Right lobe of liver (tissue), 6 donors: ENCODE results near the gene RANBP17. TPM values are rescaled to one million over a fixed set of nuclear protein-coding genes. Genes with fewer than 3 reads are reported as not detected.

Experiments
- ATAC-seq, 4 donors: fragments of 200-7000 bp; cut with Tn5 transposase; one replicate each; pipeline ENCODE4 v1.9.1; 2020; ENCODE audit warnings: mild to moderate bottlenecking in 4 of 4, moderate library complexity in 4 of 4
- DNase-seq, 3 donors: peaks; one replicate each; pipeline ENCODE4 v3.0.0-alpha.2; 2020
- H3K27ac ChIP-seq, 3 donors: fragments of 200-600 bp; one replicate each; pipeline ENCODE4 v1.8.0; 2022
- H3K27me3 ChIP-seq, 2 donors: fragments of 200-600 bp; one replicate each; pipeline ENCODE4 v1.8.0; 2022
- H3K36me3 ChIP-seq, 4 donors: fragments of 200-600 bp; sonication (generic) in 1 of 4; one replicate each; pipeline versions ENCODE4 v1.5.1 to v1.8.0; 2017 to 2022; ENCODE audit warnings: control low read depth in 1 of 4
- H3K4me1 ChIP-seq, 4 donors: fragments of 200-600 bp; sonication (generic) in 1 of 4; one replicate each; pipeline versions ENCODE4 v1.5.1 to v1.8.0; 2017 to 2022; ENCODE audit warnings: control low read depth in 1 of 4
- H3K4me3 ChIP-seq, 3 donors: fragments of 200-600 bp; one replicate each; pipeline ENCODE4 v1.8.0; 2022
- H3K9me3 ChIP-seq, 4 donors: fragments of 200-600 bp; sonication (generic) in 1 of 4; one replicate each; pipeline versions ENCODE4 v1.5.1 to v1.8.0; 2017 to 2022; ENCODE audit warnings: control low read depth in 1 of 4
- CTCF ChIP-seq, 4 donors: fragments of 200-600 bp in 3 of 4; fragments of 450-650 bp in 1 of 4; IDR thresholded peaks; one replicate each; pipeline versions ENCODE4 v1.5.1 to v1.8.0; 2016 to 2022; ENCODE audit warnings: antibody characterized with exemption in 4 of 4, mild to moderate bottlenecking in 2 of 4
- POLR2A ChIP-seq: fragments of 450-650 bp; IDR thresholded peaks from one replicate; pipeline ENCODE4 v1.6.1; 2017; ENCODE audit warnings: antibody characterized with exemption, mild to moderate bottlenecking
- WGBS: methylation state at CpG from one replicate; pipeline ENCODE4 v1.1.6; 2018; ENCODE audit warnings: low coverage, low lambda C conversion rate; ENCODE audit not compliant: insufficient coverage; ENCODE audit errors: missing lambda C conversion rate; 5-methylcytosine and 5-hydroxymethylcytosine counted together
- intact Hi-C, 2 donors: fragments of 100-400 bp; cut with DNase I; formaldehyde crosslinking; loops; one replicate each; pipeline versions ENCODE4 v1.11.2 to v1.14.1; 2022
- total RNA-seq, 6 experiments: library from RNA; depleted of rRNA in 2 of 6; stranded (reverse); fragments of >200 nt in 2 of 6; fragmentation: NEBNext Ultra II Directional in 3 of 6; extraction: Animal tissue kit (Norgen Biotek cat#: 25700) in 3 of 6; gene quantifications; one replicate each; pipeline versions ENCODE4 v1.1.0 to v1.2.4, GENCODE V29; 2016 to 2023
- donor health status: DM: no; HTN: yes; CAD: no.
- donor health status: DM: no; HTN: no; CAD: no.
- donor health status: DM: no; HTN: no; CAD: no.
- donor health status: DM: no; HTN: yes; CAD: no.
- donor health status: DM: no; HTN: yes; CAD: no.

Gene RANBP17
- total RNA-seq, 6 experiments from 2014 or later, result 1.5 to 5.7 (median 4.7) TPM

GRCh38 chr5:171094356-171094755, 232.5 kb downstream of the RANBP17 start:
- no peak overlapping the region for H3K27ac ChIP-seq
- ATAC-seq (no peak), DNase-seq (no peak)
- no peaks in the 10 kb centered on the region for H3K36me3 ChIP-seq
- no peaks in the 10 kb centered on the region for H3K4me1 ChIP-seq
- TF ChIP-seq CTCF (IDR thresholded peaks at IDR 0.05), result no peak
- no peak for TF ChIP-seq POLR2A
- H3K4me3 ChIP-seq, result no peak overlapping the region
- H3K9me3 ChIP-seq, result no peaks in the 10 kb centered on the region
- 86% methylated on average over 3 of the region's 3 CpGs for WGBS
- intact Hi-C loops, result no loop called here
- no peaks in the 10 kb centered on the region for H3K27me3 ChIP-seq

GRCh38 chr5:171102877-171103610, 241.2 kb downstream of the RANBP17 start:
- intact Hi-C loops, result no loop called here

GRCh38 chr5:171107669-171108068, 245.9 kb downstream of the RANBP17 start:
- intact Hi-C loops, result no loop called here
- no peaks in the 10 kb centered on the region for H3K36me3 ChIP-seq
- no peak overlapping the region for H3K27ac ChIP-seq
- H3K9me3 ChIP-seq, result no peaks in the 10 kb centered on the region
- H3K27me3 ChIP-seq, result no peaks in the 10 kb centered on the region
- 71% methylated on average over 4 of the region's 4 CpGs for WGBS
- DNase-seq (no peak), ATAC-seq (no peak)
- no peaks in the 10 kb centered on the region for H3K4me1 ChIP-seq
- no peak for TF ChIP-seq POLR2A
- no peak for TF ChIP-seq CTCF (IDR thresholded peaks at IDR 0.05)
- no peak overlapping the region for H3K4me3 ChIP-seq

More at GRCh38 chr5:171102877-171103610, 241.2 kb downstream of the RANBP17 start:
- H3K27me3 ChIP-seq, result no peaks in the 10 kb centered on the region
- DNase-seq (peak in 1 of 3 donors; percentile 33), ATAC-seq (no peak)
- no peaks in the 10 kb centered on the region for H3K4me1 ChIP-seq
- H3K9me3 ChIP-seq, result no peaks in the 10 kb centered on the region
- no peak overlapping the region for H3K4me3 ChIP-seq
- 55% methylated on average over 3 of the region's 11 CpGs for WGBS
- no peak overlapping the region for H3K27ac ChIP-seq
- no peaks in the 10 kb centered on the region for H3K36me3 ChIP-seq
- TF ChIP-seq POLR2A (no peak), CTCF (IDR thresholded peaks at IDR 0.05) (no peak)

GRCh38 chr5:171115519-171115918, 253.7 kb downstream of the RANBP17 start:
- H3K27me3 ChIP-seq, result no peaks in the 10 kb centered on the region
- no peaks in the 10 kb centered on the region for H3K9me3 ChIP-seq
- H3K4me3 ChIP-seq, result no peak overlapping the region
- no peaks in the 10 kb centered on the region for H3K4me1 ChIP-seq
- DNase-seq, result no peak
- no peaks in the 10 kb centered on the region for H3K36me3 ChIP-seq
- H3K27ac ChIP-seq, result no peak overlapping the region
- TF ChIP-seq POLR2A, result no peak
- no peak for TF ChIP-seq CTCF (IDR thresholded peaks at IDR 0.05)
- no peak for ATAC-seq
- 83% methylated on average over 5 of the region's 5 CpGs for WGBS
- intact Hi-C loops, result no loop called here
